ENCODE results near the gene KRT71. TPM values are rescaled to one million over a fixed set of nuclear protein-coding genes. Genes with fewer than 3 reads are reported as not detected.

Gene KRT71
- total RNA-seq, 1 donor from 2014 or later: not detected

- CTCF ChIA-PET: no interaction called here
These were observed 35.7 kb downstream of the KRT71 start for GRCh38 chr12:52517005-52517835.

GRCh38 chr12:52515927-52516831 is 36.8 kb downstream of the KRT71 start:
- Mint-ChIP-seq H3K27ac (no peak overlapping the region), H3K9me3 (peaks cover 2% of the 10 kb centered on the region), H3K4me3 (no peak overlapping the region), H3K36me3 (ENCODE audit: low read depth) (no peaks in the 10 kb centered on the region), H3K27me3 (no peaks in the 10 kb centered on the region), H3K4me1 (no peaks in the 10 kb centered on the region)
- ChIA-PET POLR2A (no interaction called here), CTCF (no interaction called here)
- ATAC-seq (ENCODE audit: low read depth) (no peak), DNase-seq (no peak)
- intact Hi-C loops (cut with micrococcal nuclease): no loop called here
- no peak for TF ChIP-seq CTCF (IDR thresholded peaks at IDR 0.05)

More at GRCh38 chr12:52517005-52517835, 35.7 kb downstream of the KRT71 start:
- DNase-seq (no peak), ATAC-seq (ENCODE audit: low read depth) (no peak)
- no peaks in the 10 kb centered on the region for H3K36me3 Mint-ChIP-seq (ENCODE audit: low read depth)
- no peak overlapping the region for H3K27ac Mint-ChIP-seq
- no peak overlapping the region for H3K4me3 Mint-ChIP-seq
- H3K4me1 Mint-ChIP-seq: no peaks in the 10 kb centered on the region
- no peaks in the 10 kb centered on the region for H3K9me3 Mint-ChIP-seq
- POLR2A ChIA-PET: no interaction called here
- TF ChIP-seq CTCF (IDR thresholded peaks at IDR 0.05): no peak
- intact Hi-C loops (cut with micrococcal nuclease): no loop called here
- H3K27me3 Mint-ChIP-seq: no peaks in the 10 kb centered on the region

GRCh38 chr12:52515319-52515646 is 37.7 kb downstream of the KRT71 start:
- TF ChIP-seq CTCF (IDR thresholded peaks at IDR 0.05): no peak
- Mint-ChIP-seq H3K27me3 (peaks cover 1% of the 10 kb centered on the region), H3K4me1 (no peaks in the 10 kb centered on the region), H3K27ac (no peak overlapping the region), H3K9me3 (peaks cover 5% of the 10 kb centered on the region), H3K4me3 (no peak overlapping the region), H3K36me3 (ENCODE audit: low read depth) (no peaks in the 10 kb centered on the region)
- intact Hi-C loops (cut with micrococcal nuclease): no loop called here
- CTCF ChIA-PET: no interaction called here
- DNase-seq (no peak), ATAC-seq (ENCODE audit: low read depth) (no peak)
- POLR2A ChIA-PET: no interaction called here

- POLR2A ChIA-PET: no interaction called here
- H3K27me3 Mint-ChIP-seq: peaks cover 3% of the 10 kb centered on the region
- H3K9me3 Mint-ChIP-seq: peaks cover 6% of the 10 kb centered on the region
- no peak overlapping the region for H3K27ac Mint-ChIP-seq
- intact Hi-C loops (cut with micrococcal nuclease): no loop called here
- ATAC-seq (ENCODE audit: low read depth): no peak
- TF ChIP-seq CTCF (IDR thresholded peaks at IDR 0.05): no peak
- no peak for DNase-seq
- H3K36me3 Mint-ChIP-seq (ENCODE audit: low read depth): no peaks in the 10 kb centered on the region
- no peaks in the 10 kb centered on the region for H3K4me1 Mint-ChIP-seq
- CTCF ChIA-PET: no interaction called here
- no peak overlapping the region for H3K4me3 Mint-ChIP-seq
These were observed 38.2 kb downstream of the KRT71 start for GRCh38 chr12:52514471-52515318.

Measured in activated B cell treated with CpG ODN at 0.5 μM for 24 hours (primary cell).